Stomach (tissue), 9 donors: ENCODE results near the gene SLC36A1. TPM values are rescaled to one million over a fixed set of nuclear protein-coding genes. Genes with fewer than 3 reads are reported as not detected.
A peak's percentile ranks its signal among the peaks of the same experiment; 100 is the strongest.

ENCODE experiments used
- DNase-seq, 2 donors: peaks; one replicate each; pipeline versions ENCODE4 v3.0.0 to v3.0.0-alpha.2; 2013 to 2019
- H3K27ac ChIP-seq, 5 donors: fragments of 200-600 bp in 4 of 5; sonication (generic) in 4 of 5; one replicate each; pipeline ENCODE4 v1.5.1; 2013 to 2019; ENCODE audit warnings: mild to moderate bottlenecking in 1 of 5, moderate library complexity in 1 of 5
- H3K27me3 ChIP-seq, 3 donors: fragments of 200-600 bp; sonication (generic); one replicate each; pipeline ENCODE4 v1.5.1; 2017 to 2019; ENCODE audit warnings: mixed run types in 1 of 3
- H3K36me3 ChIP-seq, 4 donors: fragments of 200-600 bp; sonication (generic); 1 replicate in 3 of 4; 2 replicates in 1 of 4; pipeline ENCODE4 v1.5.1; 2016 to 2019
- H3K4me1 ChIP-seq, 4 donors: fragments of 200-600 bp; sonication (generic); one replicate each; pipeline ENCODE4 v1.5.1; 2016 to 2019
- H3K4me3 ChIP-seq, 4 donors: fragments of 200-600 bp; sonication (generic) in 3 of 4; one replicate each; pipeline ENCODE4 v1.5.1; 2016 to 2019; ENCODE audit warnings: mild to moderate bottlenecking in 1 of 4
- H3K9me3 ChIP-seq, 4 donors: fragments of 200-600 bp; sonication (generic); one replicate each; pipeline ENCODE4 v1.5.1; 2016 to 2019
- CTCF ChIP-seq, 7 experiments: fragments of 450-650 bp in 4 of 7; fragments of 200-600 bp in 3 of 7; sonication (generic) in 3 of 7; IDR thresholded peaks; one replicate each; pipeline ENCODE4 v1.5.1; 2016 to 2019; ENCODE audit warnings: antibody characterized with exemption in 7 of 7, control low read depth in 2 of 7, mild to moderate bottlenecking in 1 of 7
- EP300 ChIP-seq: sonication (generic); formaldehyde crosslinking; IDR thresholded peaks from one replicate; pipeline ENCODE4 v1.6.1; 2017; ENCODE audit warnings: antibody characterized with exemption
- POLR2A ChIP-seq, 4 donors: fragments of 450-650 bp; IDR thresholded peaks; one replicate each; pipeline ENCODE4 v1.6.1; 2016; ENCODE audit warnings: antibody characterized with exemption in 4 of 4, control low read depth in 2 of 4, mild to moderate bottlenecking in 1 of 4, moderate library complexity in 1 of 4
- POLR2AphosphoS5 ChIP-seq, 3 donors: sonication (generic); formaldehyde crosslinking; IDR thresholded peaks; one replicate each; pipeline ENCODE4 v1.6.1; 2016; ENCODE audit warnings: antibody characterized with exemption in 3 of 3
- WGBS, 5 donors: extraction: QIAGEN DNeasy Blood & Tissue Kit in 3 of 5; methylation state at CpG; one replicate each; pipeline versions ENCODE4 v1.1.5 to v1.1.7; 2013 to 2018; 5-methylcytosine and 5-hydroxymethylcytosine counted together
- intact Hi-C: fragments of 100-400 bp; cut with DNase I; formaldehyde crosslinking; loops from one replicate; pipeline ENCODE4 v1.15.1; 2023; ENCODE audit warnings: low total_unique reads
- polyA plus RNA-seq, 3 donors: library from polyadenylated mRNA; stranded (reverse); fragments of 200-250 nt; gene quantifications; one replicate each; pipeline ENCODE4 v1.2.3, GENCODE V29; 2013
- total RNA-seq, 5 donors: library from RNA; depleted of rRNA; stranded (reverse); fragments of >200 nt; gene quantifications; one replicate each; pipeline versions ENCODE4 v1.1.0 to v1.2.3, GENCODE V29; 2014 to 2016
- donor health status: healthy with polysubstance abuse.
- donor health status: Bipolar disorder and iron deficiency.
- donor health status: healthy.

The SLC36A1 gene
- total and polyA plus RNA-seq, 8 donors = 1.2 to 27.8 (median 6.2) TPM

- Histone ChIP-seq H3K9me3 (peaks cover 0 to 6% (median 0%) of the 10 kb centered on the region in 4 donors), H3K4me3 (no peak overlapping the region), H3K4me1 (no peaks in the 10 kb centered on the region), H3K36me3 (no peaks in the 10 kb centered on the region), H3K27me3 (no peaks in the 10 kb centered on the region), H3K27ac (no peak overlapping the region)
- WGBS, 5 donors = 78 to 90% (median 88%) methylated on average over 3 of the region's 3 CpGs
- DNase-seq = no peak
- intact Hi-C loops = no loop called here
- TF ChIP-seq POLR2A (IDR thresholded peaks at IDR 0.05) (no peak), CTCF (IDR thresholded peaks at IDR 0.05) (no peak), POLR2AphosphoS5 (IDR thresholded peaks at IDR 0.05) (no peak), EP300 (no peak)
Observed at GRCh38 chr5:151432210-151432609, 15.2 kb upstream of the SLC36A1 start.

DNA sequence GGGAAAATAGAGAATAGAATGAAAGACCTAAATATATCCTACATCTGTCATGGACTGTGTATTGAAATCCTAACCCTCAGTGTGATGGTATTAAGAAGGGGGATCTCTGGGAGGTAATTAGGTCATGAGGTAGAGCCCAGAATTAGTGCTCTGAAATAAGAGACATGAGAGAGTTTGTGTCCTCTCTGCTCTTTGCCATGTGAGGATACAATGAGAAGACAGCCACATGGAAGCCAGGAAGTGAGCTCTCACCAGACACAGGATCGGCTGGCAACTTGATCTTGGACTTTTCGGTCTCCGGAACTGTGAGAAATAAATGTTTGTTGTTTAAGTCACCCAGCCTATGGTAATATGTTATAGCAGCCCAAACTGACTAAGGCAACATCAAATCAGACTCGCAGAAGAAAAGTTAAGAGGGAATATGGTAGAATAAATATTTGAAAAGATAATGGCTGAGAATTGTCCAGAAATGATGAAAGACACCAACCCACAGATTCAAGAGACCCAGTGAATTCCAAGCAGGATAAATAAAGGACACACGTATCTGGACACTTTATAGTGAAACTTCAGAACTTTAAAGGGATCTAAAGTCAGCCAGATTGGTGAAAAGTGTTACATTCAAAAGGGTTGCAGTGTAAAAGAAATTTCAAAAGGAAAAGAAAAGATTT, 12.7 kb upstream of the SLC36A1 start:
- no peak overlapping the region for H3K4me3 ChIP-seq
- no peaks in the 10 kb centered on the region for H3K36me3 ChIP-seq
- no peaks in the 10 kb centered on the region for H3K4me1 ChIP-seq
- H3K27me3 ChIP-seq = no peaks in the 10 kb centered on the region
- no peak overlapping the region for H3K27ac ChIP-seq
- DNase-seq = no peak
- 81 to 86% (median 84%) methylated on average over 5 of the region's 5 CpGs for WGBS, 5 donors
- TF ChIP-seq POLR2A (IDR thresholded peaks at IDR 0.05) (no peak), POLR2AphosphoS5 (IDR thresholded peaks at IDR 0.05) (no peak), EP300 (no peak), CTCF (IDR thresholded peaks at IDR 0.05) (no peak)
- intact Hi-C loops = no loop called here
- peaks cover 0 to 6% (median 0%) of the 10 kb centered on the region in 4 donors for H3K9me3 ChIP-seq

GRCh38 chr5:151448038-151448985, 909 bp downstream of the SLC36A1 start:
- Histone ChIP-seq H3K27me3 (no peaks in the 10 kb centered on the region), H3K4me1 (peaks cover 5 to 36% (median 19%) of the 10 kb centered on the region in 4 donors), H3K4me3 (peak overlapping the region; percentile 78 to 80 (median 79)), H3K27ac (peak overlapping the region; percentile 72 to 83 (median 74)), H3K36me3 (no peaks in the 10 kb centered on the region), H3K9me3 (no peaks in the 10 kb centered on the region)
- intact Hi-C loops = loop anchor here (2.0 to 10.0 kb wide), 3 partner anchors 50 to 296 kb away; no protein-coding TSS in a partner anchor
- 8 to 10% (median 9%) methylated on average over 23 to 24 of the region's 24 CpGs for WGBS, 5 donors
- DNase-seq = peak; percentile 43 to 54
- TF ChIP-seq CTCF (IDR thresholded peaks at IDR 0.05) (peak in 2 of 7 experiments; percentile 10 to 23), POLR2AphosphoS5 (IDR thresholded peaks at IDR 0.05) (no peak)

DNA sequence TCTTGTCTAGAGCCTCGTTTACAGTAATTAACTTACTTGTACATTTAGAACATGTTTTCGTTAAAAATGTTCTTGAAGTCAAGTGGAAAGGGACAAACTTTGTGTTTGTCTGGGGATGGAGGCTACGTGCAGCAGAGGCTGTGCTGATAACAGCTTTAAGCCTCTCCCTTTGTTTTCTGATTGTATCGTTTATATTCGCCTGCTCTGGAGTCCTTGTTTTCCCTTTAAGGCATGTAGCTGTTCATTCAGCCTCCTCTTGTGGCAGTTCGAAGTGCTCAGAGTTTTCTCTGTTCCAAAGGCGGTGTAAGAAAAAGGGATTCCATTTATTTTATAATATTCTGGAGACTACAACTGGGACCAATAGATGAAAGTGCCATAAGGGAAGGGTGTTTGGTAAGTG, 1.9 kb downstream of the SLC36A1 start:
- Histone ChIP-seq H3K27ac (no peak overlapping the region), H3K4me3 (peak overlapping the region in 1 of 4 donors; percentile 78), H3K36me3 (no peaks in the 10 kb centered on the region), H3K9me3 (no peaks in the 10 kb centered on the region), H3K4me1 (peaks cover 5 to 36% (median 19%) of the 10 kb centered on the region in 4 donors), H3K27me3 (no peaks in the 10 kb centered on the region)
- 43 to 53% (median 50%) methylated on average over 7 of the region's 7 CpGs for WGBS, 5 donors
- no peak for DNase-seq
- TF ChIP-seq CTCF (IDR thresholded peaks at IDR 0.05) (no peak), EP300 (no peak), POLR2AphosphoS5 (IDR thresholded peaks at IDR 0.05) (no peak), POLR2A (IDR thresholded peaks at IDR 0.05) (no peak)
- intact Hi-C loops = loop anchor here (2.0 to 10.0 kb wide), 3 partner anchors 50 to 296 kb away; no protein-coding TSS in a partner anchor
